ENCODE measurements around the gene TBXA2R. TPM values are rescaled to one million over a fixed set of nuclear protein-coding genes. Genes with fewer than 3 reads are reported as not detected.
"Not testable (repeated sequence)": the region's sequence is repeated elsewhere in the genome, so short reads cannot be mapped to it uniquely, and the experiment has no call there.

Gene TBXA2R
- total and polyA plus RNA-seq, 2 experiments from 2014 or later, result 0.70 to 2.0 TPM

GRCh38 chr19:3632739-3633558 lies 26.3 kb upstream of the TBXA2R start:
- H3K27ac ChIP-seq, result no peak overlapping the region
- no peaks in the 10 kb centered on the region for H3K9me3 ChIP-seq (ENCODE audit: low read depth)
- no peak overlapping the region for H3K4me3 ChIP-seq
- H2AFZ ChIP-seq, result no peak overlapping the region
- TF ChIP-seq CTCF (IDR thresholded peaks at IDR 0.05; ENCODE audit: poor library complexity) (no peak), EZH2phosphoT487 (IDR thresholded peaks at IDR 0.05; ENCODE audit: low read depth, severe bottlenecking, unreplicated experiment) (no peak), EZH2 (IDR thresholded peaks at IDR 0.05; ENCODE audit: borderline replicate concordance) (no peak)
- H3K4me1 ChIP-seq (ENCODE audit: insufficient read depth), result no peaks in the 10 kb centered on the region
- H4K20me1 ChIP-seq (ENCODE audit: insufficient read depth, poor library complexity, severe bottlenecking), result no peaks in the 10 kb centered on the region
- no peak overlapping the region for H3K4me2 ChIP-seq
- no peak for DNase-seq (ENCODE audit: low spot score)
- no peaks in the 10 kb centered on the region for H3K79me2 ChIP-seq
- no peaks in the 10 kb centered on the region for H3K9me2 ChIP-seq (replicated peaks; ENCODE audit: insufficient read depth)
- 95% methylated on average over 32 of the region's 50 CpGs for WGBS (ENCODE audit: low lambda C conversion rate, missing lambda C conversion rate)
- H3K36me3 ChIP-seq (replicated peaks; ENCODE audit: insufficient read depth, low read depth), result no peaks in the 10 kb centered on the region
- no peaks in the 10 kb centered on the region for H3K27me3 ChIP-seq

DNA sequence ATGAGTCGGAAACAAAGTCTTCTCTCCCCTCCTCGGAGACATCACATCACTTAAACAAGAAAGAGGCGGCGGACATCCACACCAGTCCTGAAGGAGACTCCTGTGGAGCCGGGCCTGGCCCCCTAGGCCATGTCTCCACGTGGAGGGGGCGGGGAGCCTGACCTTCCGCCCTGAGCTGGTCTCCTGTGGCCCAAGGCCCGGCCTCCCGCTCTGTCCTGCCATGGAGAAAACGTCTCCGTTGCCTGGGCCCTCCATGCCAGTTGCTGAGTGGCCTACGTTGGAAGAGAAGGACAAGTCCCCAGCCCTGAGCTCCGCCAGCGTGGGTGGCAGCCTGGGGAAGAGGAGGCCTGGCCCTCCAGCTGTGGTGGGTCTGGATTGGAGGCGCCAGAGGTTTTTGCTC lies 25.4 kb upstream of the TBXA2R start:
- Histone ChIP-seq H4K20me1 (ENCODE audit: insufficient read depth, poor library complexity, severe bottlenecking) (no peaks in the 10 kb centered on the region), H3K4me1 (ENCODE audit: insufficient read depth) (no peaks in the 10 kb centered on the region), H3K4me2 (no peak overlapping the region), H3K79me2 (no peaks in the 10 kb centered on the region), H3K4me3 (no peak overlapping the region), H3K36me3 (replicated peaks; ENCODE audit: insufficient read depth, low read depth) (no peaks in the 10 kb centered on the region), H3K27ac (no peak overlapping the region), H3K9me3 (ENCODE audit: low read depth) (no peaks in the 10 kb centered on the region), H2AFZ (no peak overlapping the region), H3K9me2 (replicated peaks; ENCODE audit: insufficient read depth) (no peaks in the 10 kb centered on the region), H3K27me3 (no peaks in the 10 kb centered on the region)
- WGBS (ENCODE audit: low lambda C conversion rate, missing lambda C conversion rate), result 96% methylated on average over 16 of the region's 16 CpGs
- no peak for TF ChIP-seq CTCF (IDR thresholded peaks at IDR 0.05; ENCODE audit: poor library complexity)
- TF ChIP-seq EZH2phosphoT487 (IDR thresholded peaks at IDR 0.05; ENCODE audit: low read depth, severe bottlenecking, unreplicated experiment), result no peak
- no peak for TF ChIP-seq EZH2 (IDR thresholded peaks at IDR 0.05; ENCODE audit: borderline replicate concordance)
- DNase-seq (ENCODE audit: low spot score), result no peak

DNA sequence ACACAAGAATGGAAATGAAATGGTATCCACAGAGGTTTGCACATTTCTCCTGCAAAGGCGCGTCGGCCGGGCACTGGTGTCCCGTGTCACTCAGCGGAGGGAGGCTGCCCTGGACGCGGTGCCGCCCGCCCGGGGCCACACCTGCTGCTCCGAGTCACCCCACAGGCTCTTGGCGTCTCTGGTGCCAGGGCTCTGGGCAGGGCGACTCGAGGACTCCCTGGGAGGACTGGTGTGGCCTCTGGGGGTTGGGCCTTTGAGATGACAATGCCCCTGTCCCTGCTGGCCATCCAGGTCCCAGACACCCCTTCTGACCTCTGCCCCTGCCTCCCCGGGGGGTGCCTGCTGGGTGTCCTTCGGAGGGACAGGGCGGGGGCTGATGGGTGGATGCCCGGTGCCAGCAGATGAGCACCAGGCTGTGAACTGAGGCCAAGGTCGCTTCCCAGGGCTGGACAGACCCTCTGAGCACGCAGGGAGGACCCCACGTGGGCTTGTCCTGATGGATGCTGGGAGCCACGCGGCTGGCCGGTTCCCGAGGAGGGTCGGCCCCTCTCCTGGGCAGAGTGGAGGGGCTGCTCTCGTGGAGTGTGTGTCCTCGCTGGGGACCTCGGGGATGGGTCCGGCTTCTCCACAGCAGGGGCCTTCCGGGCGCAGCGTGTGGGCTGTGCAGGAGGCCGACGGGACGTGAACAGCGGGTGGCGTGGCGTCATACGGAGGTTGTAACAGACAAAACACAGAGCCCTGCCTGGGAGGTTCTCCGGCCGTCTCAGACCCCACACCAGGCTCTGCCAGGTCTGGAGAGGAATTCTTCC lies 24.6 kb upstream of the TBXA2R start:
- TF ChIP-seq EZH2 (IDR thresholded peaks at IDR 0.05; ENCODE audit: borderline replicate concordance) (no peak), CTCF (IDR thresholded peaks at IDR 0.05; ENCODE audit: poor library complexity) (no peak), EZH2phosphoT487 (IDR thresholded peaks at IDR 0.05; ENCODE audit: low read depth, severe bottlenecking, unreplicated experiment) (no peak)
- no peak for DNase-seq (ENCODE audit: low spot score)
- Histone ChIP-seq H3K79me2 (peaks cover under 1% of the 10 kb centered on the region), H3K4me2 (no peak overlapping the region), H3K27ac (no peak overlapping the region), H3K36me3 (replicated peaks; ENCODE audit: insufficient read depth, low read depth) (no peaks in the 10 kb centered on the region), H2AFZ (no peak overlapping the region), H4K20me1 (ENCODE audit: insufficient read depth, poor library complexity, severe bottlenecking) (no peaks in the 10 kb centered on the region), H3K4me1 (ENCODE audit: insufficient read depth) (no peaks in the 10 kb centered on the region), H3K27me3 (no peaks in the 10 kb centered on the region), H3K4me3 (no peak overlapping the region), H3K9me2 (replicated peaks; ENCODE audit: insufficient read depth) (no peaks in the 10 kb centered on the region), H3K9me3 (ENCODE audit: low read depth) (no peaks in the 10 kb centered on the region)
- 91% methylated on average over 42 of the region's 43 CpGs for WGBS (ENCODE audit: low lambda C conversion rate, missing lambda C conversion rate)

DNA sequence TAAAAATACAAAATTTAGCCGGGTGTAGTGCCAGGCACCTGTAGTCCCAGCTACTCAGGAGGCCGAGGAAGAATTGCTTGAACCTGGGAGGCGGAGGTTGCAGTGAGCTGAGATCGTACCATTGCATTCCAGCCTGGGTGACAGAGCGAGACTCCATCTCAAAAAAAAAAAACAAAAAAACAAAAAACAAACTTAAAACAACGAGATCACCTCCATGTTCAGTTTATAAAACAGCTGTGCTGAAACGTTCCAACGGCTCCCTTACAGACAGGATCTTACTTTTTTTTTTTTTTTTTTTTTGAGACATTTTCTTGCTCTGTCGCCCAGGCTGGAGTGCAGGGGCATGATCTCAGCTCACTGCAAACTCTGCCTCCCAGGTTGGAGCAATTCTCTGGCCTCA lies 22.1 kb upstream of the TBXA2R start:
- H3K27me3 ChIP-seq; H3K9me3 ChIP-seq (ENCODE audit: low read depth); H4K20me1 ChIP-seq (ENCODE audit: insufficient read depth, poor library complexity, severe bottlenecking); H2AFZ ChIP-seq; H3K4me3 ChIP-seq; H3K36me3 ChIP-seq (replicated peaks; ENCODE audit: insufficient read depth, low read depth); H3K4me1 ChIP-seq (ENCODE audit: insufficient read depth); H3K4me2 ChIP-seq; DNase-seq (ENCODE audit: low spot score); H3K27ac ChIP-seq; H3K9me2 ChIP-seq (replicated peaks; ENCODE audit: insufficient read depth): not testable (repeated sequence)
- H3K79me2 ChIP-seq, result peaks cover 22% of the 10 kb centered on the region
- 92% methylated on average over 9 of the region's 9 CpGs for WGBS (ENCODE audit: low lambda C conversion rate, missing lambda C conversion rate)
